NCI-H2107 treated with DMSO at 0.1 percent for 48 hours (cell line): Measurements from ENCODE around the gene MYL12B.
"Not testable (repeated sequence)": the region's sequence is repeated elsewhere in the genome, so short reads cannot be mapped to it uniquely, and the experiment has no call there.

Experiments used
- DNase-seq: peaks from one replicate; lab custom pipeline; 2025; ENCODE audit not compliant: unreplicated experiment; lab: John Stamatoyannopoulos, UW

MYL12B gene

DNA sequence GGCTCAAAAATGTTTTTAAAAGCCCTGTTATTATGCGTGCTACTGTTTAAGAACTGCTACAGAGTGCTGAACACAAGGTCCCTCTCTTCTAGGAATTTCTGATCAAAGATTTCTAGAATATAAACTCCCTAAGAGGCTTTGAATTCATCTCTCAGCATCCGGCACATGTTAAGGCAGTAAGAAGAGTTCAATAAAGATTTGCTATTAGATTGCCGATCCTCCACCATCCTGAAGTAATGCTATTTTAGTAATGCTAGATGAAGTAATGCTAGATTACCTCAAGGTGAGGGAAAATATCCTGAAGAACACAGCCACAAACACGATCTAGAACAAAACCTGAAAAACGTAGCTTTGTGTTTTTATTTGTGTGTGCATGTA, 949 bp upstream of the MYL12B start:
- no peak for DNase-seq

DNA sequence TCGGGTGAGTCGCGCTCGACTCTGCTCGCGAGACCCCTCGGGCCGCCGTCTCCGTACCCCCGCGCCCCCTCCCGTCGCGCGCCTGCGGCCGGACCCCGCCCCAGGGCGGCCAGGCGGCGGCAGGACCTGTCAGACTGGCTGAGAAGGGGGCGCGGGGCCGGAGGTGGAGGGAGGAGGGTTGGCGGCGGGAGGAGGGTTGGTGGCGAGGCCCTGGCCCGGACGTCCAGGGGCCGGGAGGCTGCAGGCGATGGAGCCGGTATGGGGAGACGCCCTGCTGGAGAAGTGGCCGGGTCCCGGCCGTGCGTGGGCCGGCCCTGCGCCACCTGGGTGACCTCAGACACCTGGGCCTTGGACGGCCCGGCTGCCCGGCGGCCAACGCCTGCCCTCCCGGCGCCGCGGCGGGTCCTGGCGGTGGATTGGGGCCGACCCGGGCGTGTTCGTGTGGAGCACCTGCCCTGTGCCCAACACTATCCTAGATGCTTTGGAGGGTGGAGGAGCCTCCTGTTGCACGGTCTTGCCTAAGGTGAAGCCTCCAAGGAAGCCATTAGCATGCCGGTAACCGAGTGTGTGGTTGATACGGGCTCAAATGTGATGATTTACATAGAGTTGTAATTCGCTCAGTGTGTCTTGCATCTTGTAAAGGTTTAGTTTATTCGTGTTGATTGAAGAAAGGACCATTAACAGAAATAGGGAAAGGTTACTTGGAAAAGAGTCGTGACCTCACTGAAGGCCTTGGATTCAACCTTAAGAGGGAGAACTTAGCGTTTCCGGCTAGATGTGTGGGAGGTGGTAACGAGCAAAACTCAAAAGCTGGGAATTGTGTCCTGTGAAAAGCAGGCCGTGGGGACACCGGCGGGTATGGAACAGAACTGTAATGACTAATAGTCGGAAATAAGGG, 550 bp downstream of the MYL12B start:
- no peak for DNase-seq

DNA sequence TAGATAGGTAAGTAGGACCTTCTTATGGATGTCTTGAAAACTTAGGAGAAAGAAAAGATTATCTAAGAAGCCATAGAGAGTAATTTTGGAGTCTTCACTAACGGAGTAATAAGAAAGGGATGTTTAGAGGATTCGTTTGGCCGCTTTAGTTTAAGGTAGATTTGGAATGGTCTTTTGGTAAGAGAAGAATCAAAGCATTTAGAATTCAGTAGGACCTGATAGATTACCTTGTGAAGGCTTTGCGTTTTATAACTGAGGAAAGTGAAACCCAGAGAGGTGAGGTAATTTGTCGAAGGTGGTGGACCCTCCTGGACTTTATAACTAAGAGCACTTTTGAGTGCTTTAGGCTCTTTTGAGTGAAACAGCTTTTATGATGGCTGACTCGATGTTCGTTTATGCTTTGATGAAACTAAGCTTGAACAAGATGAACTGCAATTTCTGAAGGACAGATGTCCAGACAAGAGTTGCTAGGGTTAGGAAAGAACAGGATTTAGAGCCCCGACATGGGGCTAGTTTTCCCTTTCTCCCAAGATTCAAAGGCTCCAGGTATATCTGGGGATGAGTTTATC, 1.3 kb downstream of the MYL12B start:
- DNase-seq, result no peak

DNA sequence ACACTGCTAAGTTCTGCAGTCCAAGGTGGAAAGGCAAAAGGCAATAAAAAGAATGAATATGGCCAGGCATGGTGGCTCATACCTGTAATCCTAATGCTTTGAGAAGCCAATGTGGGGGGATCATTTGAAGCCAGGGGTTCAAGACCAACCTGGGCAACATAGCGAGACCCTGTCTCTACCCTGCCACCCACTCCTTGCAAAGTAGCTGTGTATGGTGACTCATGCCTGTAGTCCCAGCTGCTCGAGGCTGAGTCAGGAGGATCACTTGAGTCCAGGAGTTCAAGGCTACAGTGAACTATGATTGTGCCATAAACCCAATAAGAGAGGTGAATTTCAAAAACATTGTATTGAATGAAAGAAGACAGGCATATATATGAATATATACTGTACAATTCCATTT, 2.4 kb downstream of the MYL12B start:
- no peak for DNase-seq

DNA sequence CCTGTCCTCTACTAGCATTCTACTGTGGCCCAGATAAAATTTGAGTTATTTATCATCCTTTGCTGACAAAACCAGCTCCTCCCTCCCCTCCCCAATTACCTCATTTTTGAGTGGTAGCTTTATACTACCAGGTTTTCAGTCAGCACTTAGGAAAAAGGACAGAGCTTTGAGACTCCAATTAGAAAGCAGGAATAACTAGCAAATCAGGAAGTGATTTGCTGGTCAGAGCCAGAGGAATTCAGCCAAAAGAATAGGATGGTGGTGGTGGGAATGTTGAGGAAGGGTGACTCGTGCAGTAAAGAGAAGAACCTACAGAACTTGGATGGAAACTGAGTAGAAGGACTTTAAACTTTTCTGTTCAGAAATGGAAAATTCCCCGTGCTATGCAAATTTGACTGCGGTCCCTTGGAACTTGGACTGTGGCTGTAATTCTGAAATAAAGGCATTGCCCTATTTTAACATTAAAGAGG, 3.7 kb downstream of the MYL12B start:
- no peak for DNase-seq

DNA sequence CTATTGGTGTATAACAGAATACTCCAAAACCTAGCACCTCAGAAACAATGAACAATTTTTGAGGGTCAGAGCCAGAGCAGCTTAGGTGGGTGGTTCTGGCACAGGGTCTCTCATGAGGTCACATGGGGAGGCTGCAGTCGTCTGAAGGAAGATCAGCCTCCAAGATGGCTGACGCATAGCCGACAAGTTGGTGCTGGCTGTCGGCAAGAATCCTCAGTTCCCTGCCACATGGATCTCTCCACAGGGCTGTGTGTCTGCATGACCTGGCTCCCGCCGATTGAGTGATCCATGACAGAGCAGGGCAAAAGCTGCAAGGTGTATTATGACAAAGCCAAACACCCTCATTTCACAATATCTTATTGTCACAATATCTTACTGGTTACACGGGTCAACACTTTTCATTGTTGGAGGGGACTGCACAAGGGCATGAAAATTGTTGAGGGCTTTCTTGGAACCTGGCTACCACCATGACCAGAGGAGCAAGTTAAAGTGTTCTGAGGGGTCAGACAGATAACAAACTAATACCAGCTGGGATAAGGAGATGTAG, 4.2 kb downstream of the MYL12B start:
- no peak for DNase-seq

DNA sequence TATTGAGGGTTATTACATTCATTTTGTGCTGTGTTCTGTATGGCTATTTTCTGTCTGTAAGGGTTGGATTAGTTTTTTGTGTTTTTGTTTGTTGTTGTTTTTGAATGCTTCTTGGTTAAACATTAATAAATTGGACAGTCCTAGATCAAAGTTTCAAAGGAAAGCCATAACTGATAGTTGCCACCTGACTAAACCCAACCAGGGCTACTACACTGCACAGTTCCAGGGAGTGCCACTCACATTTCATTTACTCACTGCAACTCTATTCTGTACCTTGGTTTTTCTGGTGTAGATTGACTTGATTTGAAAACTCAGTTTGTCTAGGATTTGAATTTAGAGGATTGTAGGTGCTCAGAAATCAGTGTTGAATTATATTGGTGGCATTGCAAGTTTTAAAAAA, 6.4 kb downstream of the MYL12B start:
- DNase-seq, result no peak

DNA sequence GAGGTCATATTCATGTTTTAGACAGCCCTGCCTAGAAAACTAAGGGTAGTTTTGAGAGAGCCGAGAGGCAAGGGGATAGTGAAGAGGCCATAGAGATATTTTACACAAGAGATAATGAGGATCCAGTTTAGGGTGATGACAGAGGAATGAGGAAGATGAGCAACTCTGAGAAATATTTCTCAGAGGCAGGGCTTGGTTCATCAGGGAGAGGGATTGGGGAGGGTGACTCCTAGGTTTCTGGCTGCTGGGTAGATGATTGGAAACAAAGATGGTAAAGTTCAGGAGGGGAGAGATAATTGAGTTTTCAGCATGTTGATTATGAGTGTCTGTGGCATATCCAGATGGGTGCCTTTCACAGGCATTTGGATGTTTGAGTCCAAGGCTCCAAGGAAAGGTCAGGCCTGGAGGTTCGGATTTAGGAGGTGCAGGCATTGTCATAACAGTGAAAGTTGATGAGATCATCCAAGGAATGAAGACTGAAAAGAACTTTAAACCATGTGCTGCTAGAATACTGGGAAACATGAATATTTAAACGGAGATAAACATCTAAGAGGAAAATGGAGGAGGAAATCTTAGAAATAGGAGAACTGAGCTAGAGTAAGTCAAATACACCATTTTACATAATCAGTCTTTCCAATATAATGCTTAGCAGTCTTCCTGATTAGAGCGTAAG, 7.4 kb downstream of the MYL12B start:
- DNase-seq, result no peak

DNA sequence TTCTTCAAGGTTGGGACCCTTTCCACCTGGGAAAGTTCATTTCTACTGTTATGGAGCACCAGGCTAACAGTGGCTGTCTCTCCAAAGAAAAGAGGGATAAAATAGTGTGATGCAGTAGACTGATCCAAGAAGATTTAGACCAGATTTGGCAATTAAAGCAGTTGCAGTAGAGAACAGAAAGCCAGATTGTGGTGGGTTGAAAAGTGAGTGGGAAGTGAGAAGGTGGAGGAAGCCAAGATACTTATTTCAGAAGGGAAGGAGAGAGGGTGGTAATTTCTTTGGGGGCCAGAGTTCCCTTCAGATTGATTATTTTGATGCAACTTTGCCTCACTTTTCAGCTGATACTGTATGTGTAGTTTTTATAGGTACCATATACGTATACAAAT, 8.0 kb downstream of the MYL12B start:
- no peak for DNase-seq

DNA sequence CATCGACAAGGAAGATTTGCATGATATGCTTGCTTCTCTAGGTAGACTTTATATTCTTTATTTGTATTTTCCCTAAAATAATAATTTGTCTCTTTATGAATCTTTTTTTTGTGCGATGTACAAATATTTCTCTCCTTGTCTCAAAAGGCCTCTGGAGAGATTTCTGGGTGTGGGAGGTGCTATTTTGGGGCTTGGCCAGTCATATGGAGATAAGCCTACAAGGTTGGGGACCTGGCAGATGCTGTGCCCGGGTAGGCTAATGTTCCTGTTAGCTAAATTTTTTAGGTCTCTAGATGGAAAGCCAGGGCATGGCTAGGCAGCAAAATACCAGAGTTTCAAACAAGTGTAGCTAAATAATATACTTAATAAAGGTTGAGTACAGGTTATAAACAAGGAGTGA, 11.1 kb downstream of the MYL12B start:
- no peak for DNase-seq

DNA sequence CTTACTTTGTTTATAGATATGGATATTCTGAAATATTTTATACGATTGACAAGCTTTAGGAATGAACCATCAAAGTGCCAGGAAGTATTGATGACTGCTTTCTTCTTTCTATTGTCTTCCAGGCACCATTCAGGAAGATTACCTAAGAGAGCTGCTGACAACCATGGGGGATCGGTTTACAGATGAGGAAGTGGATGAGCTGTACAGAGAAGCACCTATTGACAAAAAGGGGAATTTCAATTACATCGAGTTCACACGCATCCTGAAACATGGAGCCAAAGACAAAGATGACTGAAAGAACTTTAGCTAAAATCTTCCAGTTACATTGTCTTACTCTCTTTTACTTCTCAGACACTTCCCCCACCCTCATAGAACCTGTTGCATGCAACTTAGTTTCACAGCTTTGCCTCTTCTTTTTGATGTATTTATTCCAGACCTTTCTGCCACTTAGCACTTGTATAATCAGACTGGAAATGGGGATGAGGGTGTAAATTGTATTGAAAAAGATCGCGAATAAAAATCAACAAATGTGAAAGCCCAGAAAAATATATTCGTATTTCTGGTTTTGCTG, 15.8 kb downstream of the MYL12B start:
- DNase-seq, result not testable (repeated sequence)

DNA sequence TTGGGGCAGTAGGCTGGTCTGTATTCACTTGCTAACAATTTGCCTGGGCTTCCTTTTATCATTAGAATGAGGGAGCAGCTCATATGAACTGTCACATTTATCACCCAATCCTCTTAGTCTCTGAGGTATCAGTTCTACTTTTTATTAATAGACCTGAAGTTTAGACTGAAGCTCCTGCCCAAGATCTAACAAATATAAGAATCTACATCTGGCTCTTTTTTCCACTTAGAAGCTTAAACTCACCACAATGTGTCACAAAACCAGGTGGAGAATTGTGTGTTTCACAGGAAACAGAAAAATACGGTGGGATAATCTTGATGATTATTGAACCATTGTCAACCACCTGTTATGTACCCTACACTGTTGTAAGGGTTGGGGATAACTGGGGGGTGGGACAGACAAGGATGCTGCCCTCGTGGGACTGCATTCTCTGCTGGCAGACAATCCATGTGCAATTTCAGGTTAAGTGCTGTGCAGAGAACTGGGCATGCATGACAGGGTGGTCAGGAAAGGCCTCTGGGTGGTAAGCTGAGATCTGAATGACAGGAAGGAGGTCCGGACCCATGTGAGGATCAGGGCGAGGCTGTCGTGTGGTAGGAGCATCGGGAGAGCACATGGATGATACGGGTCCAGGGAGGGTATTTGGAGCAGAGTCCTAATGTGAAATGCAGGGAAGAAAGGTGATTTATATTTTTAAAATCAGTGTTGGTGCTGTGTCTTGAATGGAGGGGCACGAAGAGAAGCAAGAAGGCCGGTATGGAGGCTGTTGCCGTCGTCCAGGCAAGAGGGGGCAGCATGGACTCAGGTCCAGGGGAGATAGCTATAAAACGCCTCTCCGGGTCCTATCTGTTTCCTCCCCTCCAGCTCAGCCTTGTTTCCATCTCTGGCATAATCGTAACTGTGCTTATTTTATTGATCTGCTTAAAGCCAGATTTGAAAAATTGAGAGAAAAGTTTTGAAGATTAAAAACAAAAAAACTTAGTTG, 17.6 kb downstream of the MYL12B start:
- DNase-seq, result no peak

DNA sequence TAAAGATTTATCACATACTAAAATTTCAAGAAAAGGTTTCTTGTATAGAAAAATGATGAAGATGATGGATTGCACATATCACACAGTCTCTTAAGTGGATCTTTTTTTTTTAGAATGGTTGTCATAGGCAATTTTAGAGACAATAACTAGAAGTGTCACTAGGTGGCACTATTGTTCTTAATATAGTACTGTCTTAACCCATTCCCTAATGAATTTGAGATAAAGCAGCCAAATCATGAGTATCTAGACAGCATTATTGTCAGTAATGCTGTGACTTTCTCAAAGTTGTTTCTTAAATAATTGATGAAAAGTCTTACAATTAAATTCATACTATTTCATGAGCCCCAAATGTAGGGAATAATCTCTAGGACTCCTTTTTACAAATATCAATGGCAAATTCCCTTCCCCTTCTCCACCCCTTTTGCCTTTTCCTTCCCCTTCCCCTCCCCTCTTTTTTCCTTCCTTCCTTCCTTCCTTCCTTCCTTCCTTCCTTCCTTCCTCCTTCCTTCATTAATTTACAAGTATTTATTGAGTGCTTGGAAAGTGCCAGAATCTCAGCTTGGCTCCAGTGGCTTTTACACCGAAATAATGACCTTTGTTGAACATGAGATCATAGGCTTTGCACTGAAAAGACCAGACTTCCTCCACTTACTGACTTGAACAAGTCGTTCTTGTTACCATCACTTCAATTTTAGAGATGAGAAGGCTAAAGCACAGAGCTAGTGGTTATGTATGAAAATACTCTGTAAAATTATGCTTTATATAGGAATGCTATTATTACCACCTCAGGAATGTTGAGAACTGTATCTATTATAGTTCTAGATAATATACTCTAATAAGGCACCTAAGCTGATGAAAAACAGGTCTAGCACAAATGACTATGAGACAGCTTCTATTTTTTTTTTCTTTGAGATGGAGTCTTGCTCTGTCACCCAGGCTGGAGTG, 19.8 kb downstream of the MYL12B start:
- DNase-seq, result peak; percentile 66

DNA sequence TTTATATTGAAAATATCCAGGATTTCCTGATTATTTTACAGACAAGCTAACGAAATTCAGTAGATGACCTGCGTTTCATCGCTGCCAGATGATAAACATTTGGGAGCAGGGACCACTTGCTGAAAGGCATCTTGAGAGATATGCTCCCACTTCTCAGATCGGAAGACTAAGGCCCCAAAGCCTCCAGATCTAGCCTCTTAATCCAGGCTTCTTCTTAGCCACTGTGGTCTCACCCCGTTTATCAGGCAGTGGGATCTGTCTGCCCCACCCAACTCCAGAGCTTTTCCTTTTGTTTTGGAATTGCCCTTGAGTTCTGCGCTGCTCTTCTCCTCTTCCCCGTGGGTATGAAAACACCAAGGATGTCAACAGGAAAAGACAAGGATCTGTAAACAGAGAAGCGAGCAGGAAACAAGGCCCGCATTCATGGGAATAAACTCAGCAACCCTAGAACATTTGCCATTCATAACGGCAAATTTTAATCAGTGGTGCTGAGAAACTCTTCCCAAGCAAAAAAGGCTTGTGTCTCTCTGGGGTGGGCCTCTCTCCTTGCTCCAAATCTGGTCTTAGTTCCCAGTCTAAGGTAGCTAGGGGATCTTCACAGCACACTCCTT, 21.4 kb downstream of the MYL12B start:
- no peak for DNase-seq

DNA sequence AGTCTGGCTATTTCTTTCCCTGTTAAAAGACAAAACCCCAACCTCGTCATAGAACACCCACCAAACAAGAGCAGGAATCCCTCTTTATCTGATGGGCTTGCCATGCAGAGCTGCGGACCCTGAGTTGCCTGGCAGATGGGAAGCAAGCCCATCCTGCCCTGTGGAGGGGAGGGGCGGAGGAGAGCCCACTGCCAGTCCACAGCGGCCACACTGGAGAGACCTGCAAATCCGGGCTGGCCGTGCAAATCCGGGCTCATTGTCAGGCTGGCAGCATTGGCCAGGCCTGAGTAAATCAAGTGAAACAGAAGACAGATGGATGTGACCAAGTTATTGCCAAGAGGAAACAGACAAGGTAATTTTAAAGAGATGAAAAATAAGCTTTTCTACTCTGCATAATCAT, 22.0 kb downstream of the MYL12B start:
- DNase-seq, result no peak

DNA sequence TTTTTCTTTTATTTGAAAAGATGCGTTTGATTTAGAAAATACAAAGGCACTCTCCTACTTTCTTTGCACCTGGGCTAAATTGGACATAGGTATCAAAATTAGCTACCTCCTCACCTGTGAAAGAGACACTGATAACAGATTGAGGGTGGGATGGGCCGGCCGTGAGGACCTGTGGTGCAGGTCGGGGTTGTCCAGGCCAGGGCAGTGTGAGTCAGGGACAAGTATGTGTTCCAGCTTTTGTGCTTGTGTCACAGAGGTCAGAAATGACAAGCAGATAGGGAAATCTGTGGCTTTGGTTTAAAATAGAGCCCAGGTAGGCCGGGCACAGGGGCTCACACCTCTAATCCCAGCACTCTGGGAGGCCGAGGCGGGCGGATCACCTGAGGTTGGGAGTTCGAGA, 22.6 kb downstream of the MYL12B start:
- DNase-seq, result no peak

DNA sequence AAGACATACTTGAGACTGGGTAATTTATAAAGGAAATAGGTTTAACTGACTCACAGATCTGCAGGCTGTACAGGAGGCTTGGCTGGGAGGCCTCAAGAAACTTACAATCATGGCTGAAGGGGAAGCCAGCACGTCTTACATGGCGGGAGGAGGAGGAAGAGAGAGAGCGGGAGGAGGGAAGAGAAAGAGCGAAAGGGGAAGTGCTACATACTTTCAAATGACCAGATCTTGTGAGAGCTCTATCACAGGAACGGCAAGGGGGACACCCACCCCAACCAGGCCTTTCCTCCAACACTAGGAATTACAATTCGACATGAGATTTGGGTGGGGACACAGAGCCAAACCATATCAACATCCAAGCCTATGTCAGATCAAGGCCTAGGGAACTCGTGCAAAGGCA, 24.2 kb downstream of the MYL12B start:
- no peak for DNase-seq

DNA sequence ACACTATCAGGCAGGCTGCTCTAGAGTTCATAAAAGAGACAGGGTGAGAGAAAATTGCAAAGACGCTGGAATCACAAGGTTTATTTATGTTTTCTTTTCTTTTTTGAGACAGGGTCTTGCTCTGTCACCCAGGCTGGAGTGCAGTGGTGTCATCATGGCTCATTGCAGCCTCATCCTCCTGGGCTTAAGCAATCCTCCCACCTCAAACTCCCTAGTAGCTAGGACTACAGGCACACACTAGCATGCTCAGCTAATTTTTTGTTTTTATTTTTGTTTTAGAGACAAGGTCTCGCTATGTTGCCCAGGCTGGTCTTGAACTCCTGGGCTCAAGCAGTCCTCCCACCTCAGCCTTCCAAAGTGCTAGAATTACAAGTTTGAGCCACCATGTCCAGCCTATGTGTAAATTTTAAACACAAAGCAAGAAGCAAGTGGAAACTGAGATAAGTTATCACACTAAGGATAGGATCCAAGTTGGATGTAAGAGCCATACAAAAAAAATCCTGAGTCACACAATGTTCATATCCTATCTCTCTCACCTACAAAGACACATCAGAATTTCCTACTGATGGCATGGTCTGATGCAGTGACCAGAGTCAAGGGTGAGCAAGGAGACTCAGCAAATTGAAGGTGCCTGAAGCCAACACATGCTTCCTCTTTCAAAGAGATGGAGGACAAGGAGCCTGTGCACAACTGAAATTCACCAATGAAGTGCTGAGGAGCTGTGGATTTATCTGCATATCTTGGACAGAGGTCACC, 31.4 kb downstream of the MYL12B start:
- no peak for DNase-seq
